Stimulated activated CD4-positive, alpha-beta T cell treated with anti-CD3 and anti-CD28 coated beads, Interleukin-1b, Interleukin-23, amount 100 ng/mL, for 4 hours (primary cell): Measurements from ENCODE around the gene MAST3.
"Not testable (repeated sequence)": the region's sequence is repeated elsewhere in the genome, so short reads cannot be mapped to it uniquely, and the experiment has no call there.

Experiments used
- DNase-seq, 2 donors: peaks; one replicate each; pipeline ENCODE4 v3.0.0-alpha.2; 2020; ENCODE audit warnings: low read depth in 2 of 2

The MAST3 gene

GRCh38 chr19:18157465-18158063, 60.0 kb downstream of the MAST3 start:
- DNase-seq: no peak

- no peak for DNase-seq
Observed at GRCh38 chr19:18158467-18158866, 60.9 kb downstream of the MAST3 start.

DNA sequence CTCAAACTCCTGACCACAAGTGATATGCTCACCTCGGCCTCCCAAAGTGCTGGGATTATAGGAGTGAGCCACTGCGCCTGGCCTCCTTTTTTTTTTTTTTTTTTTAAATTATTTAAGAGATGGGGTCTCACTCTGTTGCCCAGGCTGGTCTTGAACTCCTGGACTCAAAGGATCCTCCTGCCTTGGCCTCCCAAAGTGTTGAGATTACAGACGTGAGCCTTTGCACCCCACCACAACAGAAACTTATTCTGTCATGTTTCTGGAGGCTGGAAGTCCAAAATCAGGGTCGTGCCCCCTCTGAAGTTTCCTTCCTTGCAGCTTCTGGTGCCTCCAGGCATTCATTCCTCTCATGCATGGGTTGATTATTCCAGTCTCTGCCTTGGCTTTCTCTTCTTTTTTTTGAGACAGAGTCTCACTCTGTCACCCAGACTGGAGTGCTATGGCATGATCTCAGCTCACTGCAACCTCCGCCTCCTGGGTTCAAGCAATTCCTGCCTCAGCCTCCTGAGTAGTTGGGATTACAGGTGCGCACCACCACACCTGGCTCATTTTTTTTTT, 61.6 kb downstream of the MAST3 start:
- not testable (repeated sequence) for DNase-seq

DNA sequence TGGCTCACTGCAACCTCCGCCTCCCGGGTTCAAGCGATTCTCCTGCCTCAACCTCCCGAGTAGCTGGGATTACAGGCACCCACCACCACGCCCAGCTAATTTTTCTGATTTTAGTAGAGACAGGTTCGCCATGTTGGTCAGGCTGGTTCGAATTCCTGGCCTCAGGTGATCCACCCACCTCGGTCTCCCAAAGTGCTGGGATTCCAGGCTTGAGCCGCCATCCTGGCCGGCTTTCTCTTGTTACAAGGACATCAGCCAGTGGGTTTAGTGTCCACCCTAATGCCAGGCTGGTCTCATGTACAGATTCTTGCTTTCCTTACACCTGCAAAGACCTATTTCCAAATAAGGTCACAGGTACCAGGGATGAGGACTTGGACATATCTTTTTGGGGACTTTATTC, 62.2 kb downstream of the MAST3 start:
- DNase-seq: no peak

DNA sequence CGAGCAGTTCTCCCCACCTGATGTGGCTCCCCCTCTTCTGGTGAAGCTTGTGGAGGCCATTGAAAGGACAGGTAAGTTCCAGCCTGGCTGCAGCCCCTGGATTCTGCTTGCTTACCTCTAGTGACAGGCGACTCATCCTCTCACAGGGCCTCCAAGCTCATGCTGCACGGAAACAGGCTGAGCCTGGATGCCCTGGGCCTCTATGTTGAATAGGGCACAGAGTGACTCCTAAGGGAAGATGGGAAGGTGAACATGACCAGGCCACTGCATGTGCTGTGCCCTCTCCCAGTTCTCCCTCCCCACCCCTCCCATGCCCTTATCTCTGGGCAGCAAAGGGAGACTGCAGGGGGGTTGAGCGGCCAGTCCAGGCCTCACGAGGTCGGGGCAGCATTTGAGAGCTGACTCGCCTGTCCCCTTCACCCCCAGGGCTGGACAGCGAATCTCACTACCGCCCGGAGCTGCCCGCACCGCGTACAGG, 63.0 kb downstream of the MAST3 start:
- DNase-seq: no peak

DNA sequence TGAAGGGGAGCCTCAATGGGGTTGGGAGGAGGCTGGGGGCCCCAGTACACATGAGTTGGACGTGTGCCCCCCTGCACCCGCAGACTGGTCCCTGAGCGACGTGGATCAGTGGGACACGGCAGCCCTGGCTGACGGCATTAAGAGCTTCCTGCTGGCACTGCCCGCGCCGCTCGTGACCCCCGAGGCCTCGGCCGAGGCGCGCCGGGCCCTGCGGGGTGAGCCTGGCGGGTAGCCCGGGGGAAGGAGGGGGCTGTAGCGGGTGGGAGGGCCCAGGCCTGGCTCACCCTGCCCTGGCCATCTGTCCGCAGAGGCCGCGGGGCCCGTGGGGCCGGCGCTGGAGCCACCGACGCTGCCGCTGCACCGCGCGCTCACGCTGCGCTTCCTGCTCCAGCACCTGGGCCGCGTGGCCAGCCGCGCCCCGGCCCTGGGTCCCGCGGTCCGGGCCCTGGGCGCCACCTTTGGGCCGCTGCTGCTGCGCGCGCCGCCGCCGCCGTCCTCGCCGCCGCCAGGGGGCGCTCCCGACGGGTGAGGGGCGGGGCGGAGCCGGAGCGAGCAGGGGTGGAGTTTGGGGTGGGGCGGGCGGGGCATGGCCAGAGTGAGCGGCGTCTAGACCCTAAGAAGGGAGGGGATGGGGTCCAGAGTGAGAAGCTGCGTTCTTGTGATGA, 63.5 kb downstream of the MAST3 start:
- peak; percentile 79 to 83 for DNase-seq

- DNase-seq: no peak
Observed at GRCh38 chr19:18161636-18162002, 64.0 kb downstream of the MAST3 start.

- no peak for DNase-seq
Observed at GRCh38 chr19:18164072-18164471, 66.5 kb downstream of the MAST3 start.

- DNase-seq: no peak
Observed at GRCh38 chr19:18165794-18166544, 68.4 kb downstream of the MAST3 start.

- DNase-seq: no peak
Observed at GRCh38 chr19:18167011-18167410, 69.4 kb downstream of the MAST3 start.

GRCh38 chr19:18167975-18168645, 70.5 kb downstream of the MAST3 start:
- peak; percentile 49 to 51 for DNase-seq

GRCh38 chr19:18168673-18169381, 71.2 kb downstream of the MAST3 start:
- no peak for DNase-seq

DNA sequence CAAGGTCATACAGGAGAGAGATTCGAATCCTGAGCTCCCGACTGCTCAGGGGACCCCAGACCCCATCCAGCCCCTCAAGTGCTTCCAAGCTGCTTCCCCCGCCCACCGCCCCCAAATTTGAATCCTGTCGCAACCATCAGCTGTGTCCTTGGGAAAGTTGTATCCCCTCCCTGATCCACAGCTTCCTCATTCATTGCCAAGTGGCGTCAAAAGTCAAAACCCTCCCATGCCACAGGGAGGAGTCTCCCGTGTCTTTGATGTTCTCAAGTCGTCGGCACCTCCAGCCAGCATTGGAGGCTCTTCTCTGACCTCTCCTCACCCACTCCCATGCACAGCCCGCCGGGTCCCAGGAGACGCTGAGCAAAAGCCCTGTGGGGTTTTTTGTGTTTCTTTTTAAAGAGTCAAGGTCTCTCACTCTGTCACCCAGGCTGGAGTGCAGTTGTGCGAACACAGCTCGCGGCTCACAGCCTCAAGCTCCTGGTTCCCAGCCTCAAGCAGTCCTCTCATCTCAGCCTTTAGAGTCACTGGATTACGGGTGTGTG, 73.2 kb downstream of the MAST3 start:
- DNase-seq: no peak

GRCh38 chr19:18171605-18172327, 74.2 kb downstream of the MAST3 start:
- DNase-seq: no peak

GRCh38 chr19:18172331-18173053, 74.9 kb downstream of the MAST3 start:
- DNase-seq: no peak

GRCh38 chr19:18173054-18173571, 75.5 kb downstream of the MAST3 start:
- no peak for DNase-seq

GRCh38 chr19:18173572-18174288, 76.2 kb downstream of the MAST3 start, which contains the start of gene IFI30:
IFI30 (plus strand) TSS chr19:18173813; CDS start chr19:18173842, 29 bp downstream.
- peak; percentile 49 to 61 for DNase-seq

DNA sequence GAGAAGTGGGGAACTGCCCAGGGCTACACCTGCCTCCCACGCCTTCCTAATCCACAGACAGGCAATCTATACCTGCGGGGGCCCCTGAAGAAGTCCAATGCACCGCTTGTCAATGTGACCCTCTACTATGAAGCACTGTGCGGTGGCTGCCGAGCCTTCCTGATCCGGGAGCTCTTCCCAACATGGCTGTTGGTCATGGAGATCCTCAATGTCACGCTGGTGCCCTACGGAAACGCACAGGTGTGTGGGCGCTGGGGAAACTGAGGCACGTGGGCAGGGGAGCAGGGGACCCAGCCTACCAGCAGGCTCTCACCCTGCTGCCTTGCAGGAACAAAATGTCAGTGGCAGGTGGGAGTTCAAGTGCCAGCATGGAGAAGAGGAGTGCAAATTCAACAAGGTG, 77.4 kb downstream of the MAST3 start:
- DNase-seq: no peak
